Endothelial cell of umbilical vein (primary cell): Measurements from ENCODE around the gene FGR. TPM values are rescaled to one million over a fixed set of nuclear protein-coding genes. Genes with fewer than 3 reads are reported as not detected.

ENCODE experiments used
- BruUV-seq: library from RNA; stranded (reverse); fragments of 400-500 nt; replicated peaks from 2 replicates; lab custom pipeline; 2021; lab: Mats Ljungman, UMichigan
- CTCF ChIA-PET: fragments of 300-600, 350-600 bp; sonication (Branson Sonifier 250); formaldehyde crosslinking; loops from one replicate; lab custom pipeline; 2021; ENCODE audit warnings: antibody characterized with exemption, inconsistent platforms; lab: Charles Lee
- POLR2A ChIA-PET: fragments of 300-600, 350-600 bp; sonication (Branson Sonifier 250); formaldehyde crosslinking; loops from one replicate; lab custom pipeline; 2021; ENCODE audit warnings: antibody characterized with exemption, inconsistent platforms; lab: Charles Lee
- DNase-seq: peaks from one replicate; pipeline ENCODE4 v3.0.0-alpha.2; 2011; ENCODE audit warnings: low read depth, low spot score
- FAIRE-seq: peaks from 2 replicates; lab custom pipeline; 2011; peaks lifted over from hg19 to GRCh38; lab: Jason Lieb, UNC
- H2AFZ ChIP-seq: 2 replicates; pipeline ENCODE4 v1.6.0; 2012; ENCODE audit warnings: low read depth, low read length, control low read depth, inconsistent platforms
- H3K27ac ChIP-seq: 2 replicates; pipeline ENCODE4 v1.5.1; 2011; ENCODE audit warnings: low read depth, mild to moderate bottlenecking, control low read depth, low read length, moderate library complexity; ENCODE audit not compliant: insufficient read depth
- H3K27me3 ChIP-seq, 2 experiments: 2 replicates each; pipeline versions ENCODE4 v1.6.0 to v1.6.1; 2011; ENCODE audit warnings: low read length in 2 of 2, mixed read lengths in 1 of 2; ENCODE audit not compliant: control insufficient read depth in 2 of 2, insufficient read depth in 2 of 2
- H3K36me3 ChIP-seq, 2 experiments: 2 replicates in 1 of 2; 3 replicates in 1 of 2; pipeline ENCODE4 v1.5.1; 2011; ENCODE audit warnings: low read length in 2 of 2, mild to moderate bottlenecking in 1 of 2, moderate library complexity in 1 of 2; ENCODE audit not compliant: control insufficient read depth in 2 of 2, insufficient read depth in 2 of 2; ENCODE audit errors: extremely low read depth in 1 of 2
- H3K4me1 ChIP-seq: 3 replicates; pipeline ENCODE4 v1.5.1; 2011; ENCODE audit warnings: mild to moderate bottlenecking, low read length; ENCODE audit not compliant: control insufficient read depth, insufficient read depth; ENCODE audit errors: extremely low read depth
- H3K4me2 ChIP-seq: 2 replicates; pipeline ENCODE4 v1.6.1; 2011; ENCODE audit warnings: low read length, control low read depth, mixed read lengths; ENCODE audit not compliant: insufficient read depth
- H3K4me3 ChIP-seq, 3 experiments: fragments of 200-600 bp in 1 of 3; sonication (generic), shearing (Covaris generic) in 1 of 3; replicated peaks in 1 of 3; 2 replicates each; pipeline ENCODE4 v1.5.1; 2011 to 2016; ENCODE audit warnings: control low read depth in 3 of 3, low read length in 3 of 3, mild to moderate bottlenecking in 2 of 3, inconsistent platforms in 1 of 3, low read depth in 1 of 3, moderate library complexity in 1 of 3; ENCODE audit not compliant: insufficient read depth in 1 of 3
- H3K79me2 ChIP-seq: 2 replicates; pipeline ENCODE4 v1.6.0; 2012; ENCODE audit warnings: low read length, inconsistent platforms; ENCODE audit not compliant: control insufficient read depth, insufficient read depth
- H3K9ac ChIP-seq: replicated peaks from 2 replicates; pipeline ENCODE3; 2011; ENCODE audit warnings: low read length, control low read depth; ENCODE audit not compliant: insufficient read depth; ENCODE audit errors: extremely low read depth
- H3K9me1 ChIP-seq: replicated peaks from 3 replicates; pipeline ENCODE4 v1.6.0; 2011; ENCODE audit warnings: mild to moderate bottlenecking, low read length; ENCODE audit not compliant: control insufficient read depth, insufficient read depth; ENCODE audit errors: extremely low read depth
- H3K9me3 ChIP-seq: replicated peaks from 2 replicates; pipeline ENCODE4 v1.5.1; 2012; ENCODE audit warnings: low read length, inconsistent platforms; ENCODE audit not compliant: control insufficient read depth, insufficient read depth
- H4K20me1 ChIP-seq: replicated peaks from 2 replicates; pipeline ENCODE3; 2011; ENCODE audit warnings: mild to moderate bottlenecking, low read length; ENCODE audit not compliant: control insufficient read depth, insufficient read depth; ENCODE audit errors: extremely low read depth
- EZH2 ChIP-seq: IDR thresholded peaks from 2 replicates; pipeline ENCODE4 v1.6.1; 2012; ENCODE audit warnings: borderline replicate concordance, low read depth, mild to moderate bottlenecking, moderate library complexity, low read length, inconsistent platforms; ENCODE audit not compliant: severe bottlenecking
- FOS ChIP-seq: IDR thresholded peaks from 2 replicates; pipeline ENCODE4 v1.6.1; 2011; ENCODE audit warnings: mild to moderate bottlenecking, low read length, moderate library complexity, borderline replicate concordance; ENCODE audit not compliant: insufficient read depth
- GATA2 ChIP-seq: IDR thresholded peaks from 2 replicates; pipeline ENCODE4 v1.7.0; 2011; ENCODE audit warnings: low read depth, mild to moderate bottlenecking, moderate library complexity, mixed read lengths, low read length; ENCODE audit not compliant: insufficient read length, insufficient read depth
- JUN ChIP-seq: IDR thresholded peaks from 2 replicates; pipeline ENCODE4 v1.6.1; 2011; ENCODE audit warnings: borderline replicate concordance, low read depth; ENCODE audit not compliant: insufficient read length, insufficient read depth
- POLR2A ChIP-seq: IDR thresholded peaks from 2 replicates; pipeline ENCODE4 v1.6.1; 2012; ENCODE audit warnings: low read depth, mild to moderate bottlenecking, control low read depth, low read length
- POLR2AphosphoS5 ChIP-seq: IDR thresholded peaks from 2 replicates; pipeline ENCODE4 v1.6.1; 2012; ENCODE audit warnings: low read depth, mild to moderate bottlenecking, control low read depth, low read length, moderate library complexity; ENCODE audit not compliant: insufficient read depth
- dilution Hi-C: fragments of 300-500 bp; cut with MboI; formaldehyde crosslinking; loops from one replicate; pipeline ENCODE4 v1.15.0; 2019; ENCODE audit warnings: low sequenced_read_pairs; ENCODE audit not compliant: extremely low pct_ligation_motif_present
- intact Hi-C: fragments of 100-400 bp; cut with micrococcal nuclease; formaldehyde crosslinking; loops from one replicate; pipeline ENCODE4 v1.10.0; 2022
- polyA plus RNA-seq, 4 experiments: library from polyadenylated mRNA; depleted of rRNA in 3 of 4; stranded (reverse) in 3 of 4; unstranded in 1 of 4; fragments of >200 nt; gene quantifications; 2 replicates each; pipeline versions ENCODE4 v1.2.1 to v1.2.3, GENCODE V29; 2011 to 2012; ENCODE audit warnings: missing spikeins in 1 of 4
- total RNA-seq: library from RNA; stranded (reverse); gene quantifications from 2 replicates; pipeline ENCODE4 v1.2.3, GENCODE V29; 2021
- TF ChIP-seq, protein P1 (sequence below): IDR thresholded peaks from 2 replicates; pipeline ENCODE4 v1.6.1; 2011; ENCODE audit not compliant: insufficient read depth, insufficient read length
- TF ChIP-seq, protein P2 (sequence below), 2 donors: IDR thresholded peaks; 1 replicate in 1 of 2; 2 replicates in 1 of 2; pipeline ENCODE4 v1.5.1; 2011; ENCODE audit warnings: low read length in 2 of 2, mild to moderate bottlenecking in 2 of 2, moderate library complexity in 2 of 2, control low read depth in 1 of 2, inconsistent platforms in 1 of 2, low read depth in 1 of 2; ENCODE audit not compliant: insufficient read depth in 1 of 2; ENCODE audit errors: extremely low read depth in 1 of 2

The FGR gene
- total and polyA plus RNA-seq, 2 donors (not counting 3 experiments of a cell fraction or from before 2014, with no cell fraction given): 0.18 TPM; not detected in 1

DNA sequence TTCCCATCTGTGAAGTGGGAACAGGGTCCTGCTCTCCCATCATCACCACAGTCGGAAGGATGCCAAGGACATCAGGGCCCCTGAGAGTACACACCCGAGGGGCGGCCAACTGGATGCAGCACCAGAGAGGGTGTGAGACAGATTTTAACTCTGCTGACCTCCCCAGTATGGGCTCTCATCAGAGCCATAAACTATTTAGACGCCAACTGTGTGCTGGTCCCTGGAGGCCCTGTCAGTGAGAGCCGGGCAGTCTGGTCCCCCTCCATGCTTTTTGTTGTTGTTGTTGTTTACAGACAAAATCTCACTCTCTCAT, 1.7 kb downstream of the FGR start:
- no peak for DNase-seq
- H2AFZ ChIP-seq: no peak overlapping the region
- peaks cover 26% of the 10 kb centered on the region for H3K4me1 ChIP-seq
- H3K9ac ChIP-seq: no peak overlapping the region
- H3K9me1 ChIP-seq: no peaks in the 10 kb centered on the region
- H3K27me3 ChIP-seq: no peaks in the 10 kb centered on the region
- dilution Hi-C loops (no loop called here), intact Hi-C loops (no loop called here)
- POLR2A ChIA-PET: no interaction called here
- no peak for TF ChIP-seq FOS
- no peak for TF ChIP-seq JUN
- TF ChIP-seq, protein P1, sequence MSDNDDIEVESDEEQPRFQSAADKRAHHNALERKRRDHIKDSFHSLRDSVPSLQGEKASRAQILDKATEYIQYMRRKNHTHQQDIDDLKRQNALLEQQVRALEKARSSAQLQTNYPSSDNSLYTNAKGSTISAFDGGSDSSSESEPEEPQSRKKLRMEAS: no peak
- no peak for TF ChIP-seq POLR2AphosphoS5
- no peak for TF ChIP-seq EZH2
- no peak for TF ChIP-seq POLR2A
- TF ChIP-seq, protein P2, sequence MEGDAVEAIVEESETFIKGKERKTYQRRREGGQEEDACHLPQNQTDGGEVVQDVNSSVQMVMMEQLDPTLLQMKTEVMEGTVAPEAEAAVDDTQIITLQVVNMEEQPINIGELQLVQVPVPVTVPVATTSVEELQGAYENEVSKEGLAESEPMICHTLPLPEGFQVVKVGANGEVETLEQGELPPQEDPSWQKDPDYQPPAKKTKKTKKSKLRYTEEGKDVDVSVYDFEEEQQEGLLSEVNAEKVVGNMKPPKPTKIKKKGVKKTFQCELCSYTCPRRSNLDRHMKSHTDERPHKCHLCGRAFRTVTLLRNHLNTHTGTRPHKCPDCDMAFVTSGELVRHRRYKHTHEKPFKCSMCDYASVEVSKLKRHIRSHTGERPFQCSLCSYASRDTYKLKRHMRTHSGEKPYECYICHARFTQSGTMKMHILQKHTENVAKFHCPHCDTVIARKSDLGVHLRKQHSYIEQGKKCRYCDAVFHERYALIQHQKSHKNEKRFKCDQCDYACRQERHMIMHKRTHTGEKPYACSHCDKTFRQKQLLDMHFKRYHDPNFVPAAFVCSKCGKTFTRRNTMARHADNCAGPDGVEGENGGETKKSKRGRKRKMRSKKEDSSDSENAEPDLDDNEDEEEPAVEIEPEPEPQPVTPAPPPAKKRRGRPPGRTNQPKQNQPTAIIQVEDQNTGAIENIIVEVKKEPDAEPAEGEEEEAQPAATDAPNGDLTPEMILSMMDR (IDR thresholded peaks at IDR 0.05; ENCODE audit: extremely low read depth in 1 of 2, insufficient read depth in 1 of 2, low read depth in 1 of 2, low read length in 2 of 2): no peak
- TF ChIP-seq GATA2: no peak
- H3K9me3 ChIP-seq: no peaks in the 10 kb centered on the region
- H4K20me1 ChIP-seq: no peaks in the 10 kb centered on the region
- no peak overlapping the region for H3K4me2 ChIP-seq
- H3K4me3 ChIP-seq: no peak overlapping the region
- H3K79me2 ChIP-seq: no peaks in the 10 kb centered on the region
- FAIRE-seq: no peak
- H3K36me3 ChIP-seq: no peaks in the 10 kb centered on the region
- CTCF ChIA-PET: interaction anchor here (1.2 kb wide), 1 partner anchor 27 kb away, joined by 3 read pairs; no protein-coding TSS in a partner anchor
- no peak overlapping the region for H3K27ac ChIP-seq
- no TSS peak for BruUV-seq
